Vagina (tissue), 2 donors: Measurements from ENCODE around the gene ATP2C2.

Source experiments
- CTCF ChIP-seq, 3 experiments: fragments of 450-650 bp in 2 of 3; fragments of 200-600 bp in 1 of 3; sonication (generic) in 1 of 3; IDR thresholded peaks; one replicate each; pipeline ENCODE4 v1.5.1; 2017 to 2019; ENCODE audit warnings: antibody characterized with exemption in 3 of 3, mild to moderate bottlenecking in 2 of 3, moderate library complexity in 2 of 3
- POLR2A ChIP-seq, 2 donors: fragments of 450-650 bp; IDR thresholded peaks; one replicate each; pipeline ENCODE4 v1.6.1; 2017; ENCODE audit warnings: antibody characterized with exemption in 2 of 2, mild to moderate bottlenecking in 2 of 2, moderate library complexity in 2 of 2
- POLR2AphosphoS5 ChIP-seq, 2 donors: sonication (generic); formaldehyde crosslinking; IDR thresholded peaks; one replicate each; pipeline ENCODE4 v1.9.0; 2017; ENCODE audit warnings: antibody characterized with exemption in 2 of 2, mild to moderate bottlenecking in 2 of 2, low read depth in 1 of 2; ENCODE audit not compliant: insufficient read depth in 1 of 2

GRCh38 chr16:84483882-84484565, 115.7 kb downstream of the ATP2C2 start:
- TF ChIP-seq CTCF (IDR thresholded peaks at IDR 0.05) (no peak), POLR2AphosphoS5 (IDR thresholded peaks at IDR 0.05; ENCODE audit: insufficient read depth in 1 of 2, low read depth in 1 of 2) (no peak), POLR2A (IDR thresholded peaks at IDR 0.05) (no peak)
